NCI-H345 treated with DMSO at 0.1 percent for 48 hours (cell line): ENCODE results near the gene PUM1.
"Not testable (repeated sequence)": the region's sequence is repeated elsewhere in the genome, so short reads cannot be mapped to it uniquely, and the experiment has no call there.

ENCODE experiments used
- DNase-seq: peaks from one replicate; lab custom pipeline; 2025; ENCODE audit not compliant: unreplicated experiment; lab: John Stamatoyannopoulos, UW

PUM1 gene

GRCh38 chr1:30966690-30967369 lies 98.7 kb downstream of the PUM1 start:
- DNase-seq: no peak

- no peak for DNase-seq
Measured at GRCh38 chr1:30965924-30966599, 99.5 kb downstream of the PUM1 start.

GRCh38 chr1:30964706-30965105 lies 100.8 kb downstream of the PUM1 start:
- DNase-seq: no peak

- no peak for DNase-seq
Measured at GRCh38 chr1:30962609-30963508, 102.7 kb downstream of the PUM1 start.

DNA sequence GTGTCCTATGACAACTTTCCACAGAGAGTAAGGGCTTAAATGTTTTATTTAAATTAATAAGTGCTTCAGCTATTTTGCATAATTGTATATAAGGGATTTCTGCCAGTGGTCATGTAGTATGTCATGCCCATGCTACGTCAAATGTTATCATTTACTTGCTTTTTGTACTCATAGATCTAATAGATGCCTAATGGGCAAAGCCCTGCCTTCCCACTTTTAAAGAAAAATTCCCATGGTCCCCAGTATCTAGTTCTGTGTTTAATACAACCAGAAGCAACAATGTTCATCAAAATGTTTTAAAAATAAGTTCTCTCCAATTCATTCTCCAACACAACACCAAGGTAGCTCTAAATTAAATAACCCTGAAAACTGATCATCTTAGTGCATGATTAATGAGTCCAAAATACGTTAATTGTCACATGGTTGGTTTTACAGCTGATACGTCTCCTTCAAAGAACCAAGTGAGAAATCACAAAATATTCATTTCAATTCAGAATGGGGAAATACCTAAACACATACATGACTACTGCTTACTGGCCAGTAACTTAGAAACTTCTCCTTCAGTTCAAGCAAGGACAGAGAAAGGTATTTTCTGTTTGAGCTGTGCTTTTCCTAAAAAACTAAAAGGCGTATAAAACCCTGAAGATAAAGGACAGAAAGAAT lies 107.8 kb downstream of the PUM1 start:
- no peak for DNase-seq

GRCh38 chr1:30955448-30956015 lies 110.0 kb downstream of the PUM1 start:
- DNase-seq: no peak

- no peak for DNase-seq
Measured at GRCh38 chr1:30953685-30954084, 111.8 kb downstream of the PUM1 start.

GRCh38 chr1:30952098-30952497 lies 113.4 kb downstream of the PUM1 start:
- DNase-seq: no peak

DNA sequence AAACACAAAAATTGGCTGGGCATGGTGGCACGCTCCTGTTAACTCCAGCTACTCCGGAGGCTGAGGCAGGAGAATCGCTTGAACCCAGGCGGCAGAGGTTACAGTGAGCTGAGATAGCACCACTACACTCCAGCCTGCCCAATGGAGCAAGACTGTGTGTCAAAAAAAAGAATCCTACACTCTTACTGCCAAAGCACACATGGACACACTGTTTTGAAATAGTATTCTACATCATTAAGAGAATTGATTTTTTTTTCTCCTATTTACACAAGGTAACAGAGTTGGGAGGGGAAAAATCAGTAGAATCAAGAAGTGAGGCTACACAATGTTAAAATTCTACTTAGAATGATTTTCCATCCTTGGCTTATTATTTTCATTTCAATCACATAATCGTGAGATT lies 114.8 kb downstream of the PUM1 start:
- DNase-seq: no peak

- no peak for DNase-seq
Measured at GRCh38 chr1:30950053-30950452, 115.5 kb downstream of the PUM1 start.

DNA sequence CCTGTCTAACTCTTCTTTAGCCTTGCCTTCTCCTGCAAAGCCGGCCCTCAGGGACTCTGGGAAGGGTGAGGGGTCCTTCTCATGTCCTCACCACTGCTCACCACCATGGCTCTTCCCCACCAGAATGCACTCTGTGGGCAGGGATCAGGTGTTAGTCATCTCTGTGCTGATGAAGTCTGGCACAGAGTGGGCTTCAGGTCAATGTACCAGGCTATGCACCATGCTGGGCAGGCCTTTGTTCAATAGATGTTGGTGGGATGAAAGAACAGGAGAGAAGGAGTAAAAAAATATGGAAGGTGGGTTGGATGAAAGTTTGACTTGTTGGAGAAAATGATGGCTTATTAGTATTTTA lies 116.1 kb downstream of the PUM1 start:
- DNase-seq: not testable (repeated sequence)

GRCh38 chr1:30948813-30949486 lies 116.6 kb downstream of the PUM1 start:
- DNase-seq: not testable (repeated sequence)

- DNase-seq: no peak
Measured at GRCh38 chr1:30948278-30948677, 117.2 kb downstream of the PUM1 start.

- DNase-seq: no peak
Measured at GRCh38 chr1:30947212-30947611, 118.3 kb downstream of the PUM1 start.

GRCh38 chr1:30942326-30942963 lies 123.1 kb downstream of the PUM1 start:
- DNase-seq: peak; percentile 9

DNA sequence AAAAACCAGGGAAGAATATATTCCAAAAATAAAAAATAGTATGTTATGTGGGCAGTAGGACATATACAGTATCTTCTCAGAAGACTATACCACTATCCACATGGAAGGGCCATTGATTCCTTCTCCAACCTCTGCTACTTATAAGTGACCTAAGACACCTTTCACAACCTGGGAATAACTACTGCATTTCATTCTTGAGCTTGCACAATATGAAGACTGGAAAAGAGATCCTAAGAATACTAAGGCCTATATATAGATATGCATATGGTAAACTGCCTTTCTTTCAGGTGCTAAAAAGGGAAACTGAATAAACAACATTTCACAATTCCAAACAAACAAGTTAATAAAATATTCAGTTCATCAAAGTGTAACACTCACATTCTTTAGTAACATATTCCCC lies 125.0 kb downstream of the PUM1 start:
- no peak for DNase-seq

DNA sequence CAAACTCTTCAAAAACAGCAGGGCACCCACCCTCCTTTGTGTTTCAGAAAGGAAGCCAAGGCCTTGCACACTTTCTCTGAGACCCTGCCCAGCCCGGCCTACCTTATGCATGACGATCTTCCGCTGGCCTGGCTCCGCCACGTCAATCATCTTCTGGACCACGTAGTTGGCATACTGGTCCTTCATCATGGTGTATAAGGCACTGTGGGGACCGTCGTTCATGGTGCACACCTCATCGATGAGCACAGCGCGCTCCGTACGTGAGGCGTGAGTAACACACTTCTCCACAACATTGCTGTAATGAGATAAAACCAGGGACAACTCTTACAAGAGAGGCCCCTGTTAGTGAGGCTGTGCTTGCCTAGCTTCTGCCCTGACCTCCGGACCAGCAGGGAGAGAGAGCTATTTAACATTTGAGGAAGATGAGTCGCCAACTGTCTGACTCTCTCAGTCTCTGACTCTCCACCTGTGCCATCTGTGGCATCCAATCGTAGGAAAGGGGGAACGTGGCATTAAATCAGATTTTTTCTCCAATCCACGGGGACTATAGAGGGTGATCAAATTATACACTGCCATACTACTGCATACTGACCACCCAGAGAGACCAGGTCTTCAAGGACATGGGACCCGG lies 128.9 kb downstream of the PUM1 start:
- DNase-seq: no peak

GRCh38 chr1:30935758-30936157 lies 129.8 kb downstream of the PUM1 start:
- not testable (repeated sequence) for DNase-seq

DNA sequence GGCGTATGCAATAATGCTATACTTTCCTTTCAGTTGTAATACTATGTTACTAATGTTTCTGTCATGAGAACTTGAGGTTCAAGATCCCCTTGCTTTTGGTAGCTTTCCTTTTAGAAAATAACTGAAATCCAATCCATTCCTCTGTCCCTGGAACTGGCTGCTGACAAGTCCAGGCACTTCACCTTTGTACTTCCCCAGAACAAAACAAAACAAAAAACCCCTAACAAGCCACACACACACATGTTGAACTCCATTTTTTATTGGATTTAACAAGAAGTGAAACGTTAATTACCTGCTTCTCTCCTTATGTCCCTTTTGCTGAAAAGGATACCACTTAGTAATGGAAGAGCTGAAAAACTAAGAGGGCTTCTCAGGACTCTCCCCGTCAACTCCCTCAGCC lies 130.9 kb downstream of the PUM1 start:
- DNase-seq: no peak

GRCh38 chr1:30933874-30934252 lies 131.7 kb downstream of the PUM1 start:
- DNase-seq: no peak
